Sigmoid colon (tissue), 7 donors: ENCODE data around the gene SLC6A8. TPM values are rescaled to one million over a fixed set of nuclear protein-coding genes. Genes with fewer than 3 reads are reported as not detected.
"Not testable (repeated sequence)": the region's sequence is repeated elsewhere in the genome, so short reads cannot be mapped to it uniquely, and the experiment has no call there.

ENCODE experiments used
- DNase-seq: peaks from one replicate; pipeline ENCODE4 v3.0.0-alpha.2; 2019
- H3K27ac ChIP-seq, 4 donors: fragments of 200-600 bp; sonication (generic); one replicate each; pipeline ENCODE4 v1.5.1; 2016 to 2019; ENCODE audit warnings: mild to moderate bottlenecking in 1 of 4
- H3K27me3 ChIP-seq, 3 donors: fragments of 200-600 bp; sonication (generic); one replicate each; pipeline ENCODE4 v1.5.1; 2019; ENCODE audit warnings: mild to moderate bottlenecking in 1 of 3
- H3K36me3 ChIP-seq, 4 donors: fragments of 200-600 bp; sonication (generic); one replicate each; pipeline ENCODE4 v1.5.1; 2016 to 2019
- H3K4me1 ChIP-seq, 4 donors: fragments of 200-600 bp; sonication (generic); one replicate each; pipeline ENCODE4 v1.5.1; 2017 to 2019
- H3K4me3 ChIP-seq, 4 donors: fragments of 200-600 bp; sonication (generic); one replicate each; pipeline ENCODE4 v1.5.1; 2017 to 2019; ENCODE audit warnings: mild to moderate bottlenecking in 2 of 4, moderate library complexity in 1 of 4
- H3K9me3 ChIP-seq, 4 donors: fragments of 200-600 bp in 3 of 4; sonication (generic) in 3 of 4; one replicate each; pipeline versions ENCODE4 v1.5.1 to v1.6.1; 2013 to 2019
- CTCF ChIP-seq, 4 experiments: fragments of 450-650 bp in 3 of 4; fragments of 200-600 bp in 1 of 4; IDR thresholded peaks; one replicate each; pipeline ENCODE4 v1.5.1; 2016 to 2019; ENCODE audit warnings: antibody characterized with exemption in 4 of 4, mild to moderate bottlenecking in 3 of 4, moderate library complexity in 2 of 4
- EP300 ChIP-seq, 4 donors: sonication (generic); formaldehyde crosslinking; IDR thresholded peaks; one replicate each; pipeline ENCODE4 v1.6.1; 2017; ENCODE audit warnings: antibody characterized with exemption in 4 of 4
- POLR2A ChIP-seq, 2 donors: fragments of 450-650 bp; IDR thresholded peaks; one replicate each; pipeline ENCODE4 v1.6.1; 2016; ENCODE audit warnings: antibody characterized with exemption in 2 of 2, mild to moderate bottlenecking in 2 of 2, moderate library complexity in 2 of 2
- POLR2AphosphoS5 ChIP-seq, 4 donors: sonication (generic); formaldehyde crosslinking; IDR thresholded peaks; one replicate each; pipeline ENCODE4 v1.6.1; 2017; ENCODE audit warnings: antibody characterized with exemption in 4 of 4
- WGBS, 2 donors: extraction: QIAGEN DNeasy Blood & Tissue Kit; methylation state at CpG; one replicate each; pipeline ENCODE4 v1.1.7; 2013; 5-methylcytosine and 5-hydroxymethylcytosine counted together
- intact Hi-C: fragments of 100-400 bp; cut with DNase I; formaldehyde crosslinking; loops from one replicate; pipeline ENCODE4 v1.15.1; 2023
- polyA plus RNA-seq, 3 donors: library from polyadenylated mRNA; stranded (reverse); fragments of 200-250 nt; gene quantifications; one replicate each; pipeline ENCODE4 v1.2.3, GENCODE V29; 2013
- total RNA-seq, 4 donors: library from RNA; depleted of rRNA; stranded (reverse); fragments of >200 nt; gene quantifications; one replicate each; pipeline ENCODE4 v1.1.0, GENCODE V29; 2016
- donor health status: healthy with polysubstance abuse.
- donor health status: Bipolar disorder and iron deficiency.
- donor health status: healthy.

The SLC6A8 gene
- total and polyA plus RNA-seq, 7 donors, result 31.9 to 158 (median 60.7) TPM

- peak; percentile 82 for DNase-seq
- WGBS, 2 donors, result 4 to 11% methylated on average over 34 to 35 of the region's 35 CpGs
- TF ChIP-seq POLR2AphosphoS5 (IDR thresholded peaks at IDR 0.05) (peak in 2 of 4 donors; percentile 2 to 14), POLR2A (IDR thresholded peaks at IDR 0.05) (no peak)
- peak overlapping the region in 3 of 4 donors; percentile 69 to 78 (median 76) for H3K4me3 ChIP-seq
- no peaks in the 10 kb centered on the region for H3K27me3 ChIP-seq
- peaks cover 0 to 60% (median 55%) of the 10 kb centered on the region in 4 donors for H3K4me1 ChIP-seq
- no peaks in the 10 kb centered on the region for H3K9me3 ChIP-seq
- intact Hi-C loops, result loop anchor here (2.0 kb wide), 1 partner anchor 16 kb away; no protein-coding TSS in a partner anchor
- H3K27ac ChIP-seq, result peak overlapping the region; percentile 86 to 93 (median 91)
- H3K36me3 ChIP-seq, result peaks cover 0 to 11% (median 0%) of the 10 kb centered on the region in 4 donors
Measured at GRCh38 chrX:153726286-153727122, 38.8 kb downstream of the SLC6A8 start.

- peaks cover 0 to 11% (median 0%) of the 10 kb centered on the region in 4 donors for H3K36me3 ChIP-seq
- no peaks in the 10 kb centered on the region for H3K9me3 ChIP-seq
- intact Hi-C loops, result loop anchor here (2.0 kb wide), 1 partner anchor 15 kb away; no protein-coding TSS in a partner anchor
- peak; percentile 89 for DNase-seq
- no peaks in the 10 kb centered on the region for H3K27me3 ChIP-seq
- peaks cover 0 to 57% (median 53%) of the 10 kb centered on the region in 4 donors for H3K4me1 ChIP-seq
- H3K27ac ChIP-seq, result peak overlapping the region; percentile 86 to 93 (median 91)
- peak overlapping the region in 3 of 4 donors; percentile 69 to 78 (median 76) for H3K4me3 ChIP-seq
- 13 to 36% methylated on average over 23 of the region's 23 CpGs for WGBS, 2 donors
- TF ChIP-seq POLR2AphosphoS5 (IDR thresholded peaks at IDR 0.05), result peak in 2 of 4 donors; percentile 26 to 53
- TF ChIP-seq CTCF (IDR thresholded peaks at IDR 0.05), result no peak
Measured at GRCh38 chrX:153727123-153727931, 39.6 kb downstream of the SLC6A8 start.

GRCh38 chrX:153728095-153728494 lies 40.4 kb downstream of the SLC6A8 start:
- H3K4me1 ChIP-seq, result peaks cover 0 to 49% (median 46%) of the 10 kb centered on the region in 4 donors
- H3K9me3 ChIP-seq, result no peaks in the 10 kb centered on the region
- H3K4me3 ChIP-seq, result no peak overlapping the region
- H3K27ac ChIP-seq, result peak overlapping the region; percentile 86 to 93 (median 91)
- TF ChIP-seq EP300 (IDR thresholded peaks at IDR 0.05) (no peak), CTCF (IDR thresholded peaks at IDR 0.05) (no peak), POLR2A (IDR thresholded peaks at IDR 0.05) (no peak), POLR2AphosphoS5 (IDR thresholded peaks at IDR 0.05) (no peak)
- intact Hi-C loops, result no loop called here
- H3K36me3 ChIP-seq, result peaks cover 0 to 11% (median 0%) of the 10 kb centered on the region in 4 donors
- no peak for DNase-seq
- WGBS, 2 donors, result 83 to 91% methylated on average over 6 of the region's 6 CpGs
- no peaks in the 10 kb centered on the region for H3K27me3 ChIP-seq

GRCh38 chrX:153728951-153729631 lies 41.4 kb downstream of the SLC6A8 start:
- Histone ChIP-seq H3K4me1 (peaks cover 0 to 47% (median 45%) of the 10 kb centered on the region in 4 donors), H3K36me3 (peaks cover 0 to 11% (median 0%) of the 10 kb centered on the region in 4 donors), H3K27ac (peak overlapping the region in 3 of 4 donors; percentile 91 to 93 (median 91)), H3K27me3 (no peaks in the 10 kb centered on the region), H3K4me3 (no peak overlapping the region), H3K9me3 (no peaks in the 10 kb centered on the region)
- no peak for TF ChIP-seq EP300 (IDR thresholded peaks at IDR 0.05)
- TF ChIP-seq POLR2A (IDR thresholded peaks at IDR 0.05), result no peak
- TF ChIP-seq CTCF (IDR thresholded peaks at IDR 0.05), result no peak
- no peak for TF ChIP-seq POLR2AphosphoS5 (IDR thresholded peaks at IDR 0.05)
- 95 to 97% methylated on average over 23 of the region's 23 CpGs for WGBS, 2 donors
- no peak for DNase-seq
- intact Hi-C loops, result no loop called here

- H3K4me1 ChIP-seq, result peaks cover 0 to 43% (median 41%) of the 10 kb centered on the region in 4 donors
- H3K9me3 ChIP-seq, H3K4me3 ChIP-seq, intact Hi-C loops, H3K27me3 ChIP-seq, H3K27ac ChIP-seq, DNase-seq: not testable (repeated sequence)
- peaks cover 0 to 11% (median 0%) of the 10 kb centered on the region in 4 donors for H3K36me3 ChIP-seq
- 91 to 95% methylated on average over 23 of the region's 23 CpGs for WGBS, 2 donors
Measured at GRCh38 chrX:153730115-153730514, 42.4 kb downstream of the SLC6A8 start.
